Prostate gland (tissue), 2 donors: ENCODE results near the gene DAAM1.

Experiments used
- POLR2A ChIP-seq: fragments of 450-650 bp; IDR thresholded peaks from one replicate; pipeline ENCODE4 v1.6.1; 2016; ENCODE audit warnings: antibody characterized with exemption, mild to moderate bottlenecking
- POLR2AphosphoS5 ChIP-seq: sonication (generic); formaldehyde crosslinking; IDR thresholded peaks from one replicate; pipeline ENCODE4 v1.6.1; 2017; ENCODE audit warnings: antibody characterized with exemption
- TF ChIP-seq, protein P1 (sequence below), 4 experiments: fragments of 200-600 bp in 2 of 4; fragments of 450-650 bp in 2 of 4; sonication (generic) in 2 of 4; IDR thresholded peaks; 1 replicate in 3 of 4; 2 replicates in 1 of 4; pipeline ENCODE4 v1.5.1; 2016 to 2019; ENCODE audit warnings: antibody characterized with exemption in 4 of 4, mild to moderate bottlenecking in 2 of 4, moderate library complexity in 2 of 4

DNA sequence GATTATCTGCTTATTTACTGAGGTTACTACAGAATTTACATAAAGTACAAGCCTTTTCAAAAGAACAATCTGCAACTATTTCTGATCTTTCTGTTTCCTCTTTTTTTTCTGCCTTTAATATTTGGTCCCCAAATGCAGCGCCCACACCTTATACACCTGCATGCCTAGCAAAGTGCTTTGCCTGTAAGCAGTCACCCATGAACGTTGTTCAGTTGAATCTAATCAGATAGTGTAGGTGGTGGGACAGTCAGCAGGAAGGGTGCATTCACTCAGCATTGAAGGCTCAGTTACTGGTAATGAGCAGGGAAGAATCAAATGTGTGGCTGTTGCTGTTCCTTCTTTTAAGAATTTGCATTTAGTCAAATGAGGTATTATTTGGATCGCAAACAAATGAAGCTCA lies 168.3 kb downstream of the DAAM1 start:
- TF ChIP-seq, protein P1, sequence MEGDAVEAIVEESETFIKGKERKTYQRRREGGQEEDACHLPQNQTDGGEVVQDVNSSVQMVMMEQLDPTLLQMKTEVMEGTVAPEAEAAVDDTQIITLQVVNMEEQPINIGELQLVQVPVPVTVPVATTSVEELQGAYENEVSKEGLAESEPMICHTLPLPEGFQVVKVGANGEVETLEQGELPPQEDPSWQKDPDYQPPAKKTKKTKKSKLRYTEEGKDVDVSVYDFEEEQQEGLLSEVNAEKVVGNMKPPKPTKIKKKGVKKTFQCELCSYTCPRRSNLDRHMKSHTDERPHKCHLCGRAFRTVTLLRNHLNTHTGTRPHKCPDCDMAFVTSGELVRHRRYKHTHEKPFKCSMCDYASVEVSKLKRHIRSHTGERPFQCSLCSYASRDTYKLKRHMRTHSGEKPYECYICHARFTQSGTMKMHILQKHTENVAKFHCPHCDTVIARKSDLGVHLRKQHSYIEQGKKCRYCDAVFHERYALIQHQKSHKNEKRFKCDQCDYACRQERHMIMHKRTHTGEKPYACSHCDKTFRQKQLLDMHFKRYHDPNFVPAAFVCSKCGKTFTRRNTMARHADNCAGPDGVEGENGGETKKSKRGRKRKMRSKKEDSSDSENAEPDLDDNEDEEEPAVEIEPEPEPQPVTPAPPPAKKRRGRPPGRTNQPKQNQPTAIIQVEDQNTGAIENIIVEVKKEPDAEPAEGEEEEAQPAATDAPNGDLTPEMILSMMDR (IDR thresholded peaks at IDR 0.05), result no peak
- no peak for TF ChIP-seq POLR2AphosphoS5
- no peak for TF ChIP-seq POLR2A
